GM19438 (cell line): ENCODE measurements around the gene PRKCE.

Experiments used
- ATAC-seq: cut with Tn5 transposase; IDR thresholded peaks from one replicate; pipeline ENCODE4 v1.9.1; 2021; ENCODE audit warnings: low read depth; ENCODE audit not compliant: unreplicated experiment

PRKCE gene

DNA sequence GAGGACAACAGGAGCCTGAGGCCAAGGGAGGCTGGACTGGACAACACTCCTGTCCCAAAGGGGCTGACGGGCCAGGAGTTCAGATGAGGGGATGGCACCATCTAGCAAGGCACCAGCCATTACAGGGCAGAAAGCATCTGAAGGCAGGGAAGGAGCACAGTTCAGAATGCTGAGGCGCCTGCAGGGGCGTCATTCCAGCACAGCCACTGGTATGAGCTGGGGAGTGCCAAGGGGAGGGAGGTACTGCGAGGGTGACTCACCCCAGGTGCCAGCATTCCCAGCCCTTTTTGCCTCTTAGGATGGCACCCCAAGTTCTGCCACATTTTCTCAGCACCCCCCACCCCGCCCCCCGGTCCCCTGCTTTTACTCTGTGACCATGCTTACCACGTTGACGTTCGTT is 515.9 kb downstream of the PRKCE start:
- no peak for ATAC-seq

DNA sequence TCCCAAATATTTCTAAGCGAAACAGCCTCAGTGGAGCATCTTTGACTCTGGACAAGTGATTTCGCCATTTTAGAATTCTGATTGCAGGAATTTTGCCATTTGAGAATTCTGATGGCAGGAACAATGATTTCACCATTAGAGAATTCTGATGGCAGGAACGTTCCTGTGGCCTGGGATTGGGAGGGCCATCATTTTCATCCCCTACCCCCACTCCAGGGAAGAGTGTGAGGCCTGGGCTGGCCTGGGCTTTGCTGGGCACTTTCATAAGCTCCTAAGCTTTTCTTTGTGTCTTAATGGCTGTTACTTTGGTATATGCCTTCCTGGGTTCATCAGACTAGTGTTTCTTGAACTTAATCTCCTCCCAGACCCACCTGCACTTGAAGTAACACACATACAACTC is 516.4 kb downstream of the PRKCE start:
- no peak for ATAC-seq

DNA sequence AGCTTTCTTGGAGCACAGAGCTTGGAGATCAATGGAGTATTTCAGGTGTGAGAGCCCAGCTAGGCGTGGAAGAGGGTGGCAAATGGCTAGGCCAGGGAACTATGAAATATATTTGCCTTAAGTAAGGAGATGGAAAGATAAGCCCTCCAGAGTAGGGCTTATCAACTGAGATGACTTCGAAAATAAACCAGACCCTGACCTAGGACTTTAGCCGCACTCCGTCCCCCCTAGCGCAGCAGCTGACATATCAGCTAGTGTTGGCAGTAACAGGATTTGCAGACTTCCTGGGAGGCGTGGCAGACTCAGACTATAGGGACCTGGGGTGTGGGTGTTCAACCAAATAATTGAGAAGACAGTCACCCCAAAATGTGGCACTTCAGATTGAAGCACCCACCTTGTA is 518.0 kb downstream of the PRKCE start:
- no peak for ATAC-seq

DNA sequence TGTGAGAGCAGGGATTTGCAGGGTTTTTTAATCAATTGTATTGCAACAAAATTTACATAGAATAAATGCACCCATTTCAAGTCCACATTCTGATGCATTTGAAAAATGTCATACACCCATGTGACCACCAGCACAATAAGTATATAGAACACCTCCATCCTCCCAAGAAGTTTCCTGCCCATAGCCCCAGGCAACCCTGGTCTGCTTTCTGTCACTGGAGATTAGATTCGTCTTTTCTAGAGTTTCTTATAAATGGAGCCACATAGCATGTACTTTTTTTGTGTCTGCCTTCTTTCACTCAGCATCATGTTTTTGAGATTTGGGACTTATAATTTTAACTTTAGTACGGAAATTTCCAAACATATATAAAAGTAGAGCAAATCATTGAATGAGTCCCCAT is 518.6 kb downstream of the PRKCE start:
- no peak for ATAC-seq

DNA sequence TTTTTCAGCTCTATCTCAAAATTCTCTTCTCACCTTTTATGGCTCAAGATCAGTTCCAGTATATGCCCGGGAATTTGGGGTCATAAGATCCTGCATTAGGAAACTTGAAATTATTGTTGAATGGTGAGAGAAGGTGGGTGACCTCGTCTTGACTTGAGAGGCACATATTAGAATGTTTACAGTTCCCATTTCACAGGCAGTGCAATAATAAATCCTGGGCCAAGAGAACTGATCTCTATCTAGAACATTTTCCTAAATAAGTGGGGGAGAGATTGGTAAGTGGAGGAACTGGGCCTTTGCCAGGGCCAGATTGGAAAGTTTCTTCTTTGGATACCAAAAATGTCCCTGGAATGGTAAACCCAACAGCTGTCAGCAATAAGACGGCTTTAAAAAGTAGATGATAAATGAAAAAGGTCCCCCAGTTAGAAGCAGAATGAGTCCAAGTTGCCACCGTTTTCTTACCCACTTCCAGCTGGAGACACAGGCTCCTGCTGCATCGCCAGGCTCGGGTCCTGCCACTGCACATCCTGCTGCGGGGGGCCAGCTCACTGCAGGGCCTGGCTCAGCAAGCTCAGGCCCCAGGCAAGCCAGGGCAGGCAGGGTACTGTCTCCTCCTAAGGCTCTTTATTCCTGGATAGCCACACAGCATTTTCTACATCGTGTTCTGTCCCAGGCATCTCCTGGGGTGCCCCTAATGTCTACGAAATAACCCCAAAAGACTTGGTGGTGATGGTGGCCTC is 519.3 kb downstream of the PRKCE start:
- ATAC-seq = no peak

DNA sequence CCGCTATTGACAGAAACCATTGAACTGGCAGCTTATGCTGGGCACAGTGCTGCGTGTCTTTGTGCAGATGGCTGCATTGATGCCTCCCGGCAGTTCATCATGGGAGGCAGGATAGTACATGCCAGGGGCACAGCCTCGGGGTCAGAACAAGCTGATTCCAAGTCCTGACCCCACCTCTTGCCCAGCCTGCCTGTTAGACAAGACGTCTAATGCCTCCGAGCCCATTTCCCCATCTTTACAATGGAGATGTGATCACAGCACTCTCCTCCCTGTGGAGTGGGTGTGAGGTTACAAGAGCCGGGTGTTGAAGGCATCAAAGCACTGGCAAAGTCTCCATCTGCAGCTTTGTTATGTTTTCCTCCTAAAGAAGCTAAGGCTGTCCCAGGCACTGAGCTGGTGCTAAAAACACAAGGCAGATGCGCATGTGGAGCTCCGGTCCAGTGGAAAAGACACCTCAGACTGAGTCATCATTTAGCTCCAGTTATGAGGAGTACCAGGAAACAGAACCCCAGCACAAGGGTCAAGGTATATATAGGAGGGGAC is 520.0 kb downstream of the PRKCE start:
- ATAC-seq = no peak

DNA sequence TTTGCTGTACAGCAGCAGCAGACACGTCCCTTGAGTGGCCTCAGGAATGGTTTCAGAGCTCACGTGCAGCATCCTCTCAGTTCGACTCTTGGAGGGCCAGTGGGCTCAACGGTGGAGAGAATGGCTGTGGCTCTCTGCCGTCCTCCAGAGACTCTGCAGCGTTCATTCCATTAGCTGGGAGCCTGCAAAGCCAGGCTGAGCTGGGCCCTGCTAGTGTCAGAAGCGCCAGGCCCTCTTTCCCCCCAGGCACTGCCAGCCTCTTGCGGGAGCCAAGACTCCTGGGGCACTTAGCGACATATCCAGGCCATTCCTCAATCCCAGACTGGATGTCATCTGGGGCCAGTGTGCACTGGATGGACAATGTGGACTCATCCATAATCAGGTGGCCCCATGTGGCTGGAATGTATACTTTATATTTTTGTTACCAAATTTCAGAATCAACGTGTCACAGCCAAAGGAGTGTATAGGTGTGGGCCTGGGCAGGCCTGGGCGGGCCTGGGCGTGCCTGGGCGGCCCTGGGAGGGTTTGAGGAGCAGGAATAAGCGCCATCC is 520.6 kb downstream of the PRKCE start:
- ATAC-seq = no peak

DNA sequence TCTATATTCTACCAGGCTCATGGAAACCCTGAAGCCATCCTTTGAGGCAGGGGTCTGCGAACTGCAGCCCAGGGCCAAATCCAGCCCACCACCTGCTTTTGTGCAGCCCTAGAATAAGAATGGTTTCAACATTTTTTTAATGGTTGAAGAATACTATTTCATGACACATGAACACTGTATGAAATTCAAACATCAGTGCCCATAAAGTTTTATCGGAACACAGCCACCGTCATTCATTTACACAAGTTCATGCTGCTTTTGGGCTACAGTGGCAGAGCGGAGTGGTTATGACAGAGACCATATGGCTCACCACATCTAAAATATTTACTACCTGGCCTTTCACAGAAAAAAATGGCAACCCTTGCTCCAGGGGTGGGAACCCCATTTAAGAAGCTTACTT is 521.6 kb downstream of the PRKCE start:
- no peak for ATAC-seq

DNA sequence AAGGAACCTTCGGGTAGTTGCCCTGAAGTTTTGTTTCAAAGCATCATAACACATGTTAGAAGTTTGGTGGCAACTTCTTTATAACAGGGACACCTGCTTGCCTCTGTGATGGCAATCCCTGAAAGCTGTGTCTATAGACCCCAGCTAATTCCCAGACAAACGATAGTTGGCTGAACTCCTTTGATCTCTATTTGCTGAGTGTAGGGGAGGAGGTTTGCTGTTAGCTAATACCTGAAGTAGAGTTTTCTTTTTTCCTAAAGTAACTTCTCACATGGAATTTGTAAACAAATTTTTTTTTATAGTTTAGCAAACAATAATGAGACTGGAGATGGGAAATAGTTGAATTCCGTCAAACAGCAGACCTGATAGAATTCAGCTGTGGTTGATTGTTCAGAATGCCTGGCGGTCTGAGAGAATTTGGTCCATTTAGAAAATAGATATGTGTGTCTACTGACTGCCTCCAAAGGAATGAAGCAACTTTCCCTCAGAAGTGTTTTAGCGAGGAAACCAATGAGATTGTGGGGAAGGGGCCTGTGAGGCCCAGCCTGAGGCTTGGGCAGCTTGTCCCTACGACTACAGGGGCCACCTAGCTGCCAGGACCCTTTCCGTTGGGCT is 522.3 kb downstream of the PRKCE start:
- ATAC-seq = no peak

DNA sequence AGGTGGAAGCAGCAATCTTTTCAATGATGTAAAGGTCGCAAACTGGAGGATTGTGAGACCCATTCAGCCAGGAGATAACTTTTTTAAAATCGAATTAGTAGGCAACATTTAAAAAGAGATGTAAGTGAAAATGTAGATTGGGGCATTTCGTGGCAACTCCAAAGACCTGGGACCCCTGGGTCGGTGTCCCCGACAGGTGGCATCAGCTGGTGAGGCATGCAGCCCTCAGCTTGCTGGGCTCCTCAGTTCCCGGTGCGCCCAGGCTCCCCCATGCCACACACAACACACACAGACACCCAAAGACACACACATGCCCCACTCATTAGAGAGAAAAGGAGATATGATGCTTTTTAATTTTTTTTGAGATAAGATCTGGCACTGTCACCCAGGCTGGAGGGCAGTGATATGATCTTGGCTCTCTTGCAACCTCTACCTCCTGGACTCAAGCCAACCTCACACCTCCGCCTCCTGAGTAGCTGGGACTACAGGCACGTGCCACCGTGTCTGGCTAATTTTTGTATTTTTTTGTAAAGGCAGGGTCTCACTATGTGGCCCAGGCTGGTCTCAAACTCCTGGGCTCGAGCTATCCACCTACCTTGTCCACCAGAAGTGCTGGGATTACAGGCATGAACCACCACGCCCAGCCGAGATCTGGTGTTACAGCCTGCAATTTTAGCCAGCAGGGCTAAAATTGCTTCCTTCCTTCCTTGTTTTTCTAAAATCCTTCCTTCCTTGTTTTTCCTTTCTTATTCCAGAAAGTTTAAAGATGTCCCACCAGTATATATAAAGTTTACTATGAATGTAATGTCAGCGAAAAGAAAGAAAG is 523.1 kb downstream of the PRKCE start:
- ATAC-seq = no peak

DNA sequence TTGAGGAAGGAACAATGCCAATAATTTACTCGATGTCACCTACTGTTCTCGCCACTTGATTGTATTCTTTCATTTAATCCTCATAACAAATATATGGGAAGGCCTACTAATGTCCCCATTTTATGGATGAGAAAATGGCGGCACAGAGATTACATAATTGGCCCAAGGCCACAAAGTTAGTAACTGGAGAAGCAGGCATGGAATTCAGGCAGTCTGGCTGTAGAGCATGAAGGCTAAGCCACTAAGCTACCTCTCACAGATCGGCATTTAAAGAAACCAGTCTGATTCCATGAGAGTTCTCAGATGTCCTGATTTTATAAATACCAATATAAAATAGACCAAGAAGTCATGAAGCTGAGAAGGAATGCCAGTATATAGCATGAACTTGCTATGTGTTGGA is 523.9 kb downstream of the PRKCE start:
- ATAC-seq = no peak

DNA sequence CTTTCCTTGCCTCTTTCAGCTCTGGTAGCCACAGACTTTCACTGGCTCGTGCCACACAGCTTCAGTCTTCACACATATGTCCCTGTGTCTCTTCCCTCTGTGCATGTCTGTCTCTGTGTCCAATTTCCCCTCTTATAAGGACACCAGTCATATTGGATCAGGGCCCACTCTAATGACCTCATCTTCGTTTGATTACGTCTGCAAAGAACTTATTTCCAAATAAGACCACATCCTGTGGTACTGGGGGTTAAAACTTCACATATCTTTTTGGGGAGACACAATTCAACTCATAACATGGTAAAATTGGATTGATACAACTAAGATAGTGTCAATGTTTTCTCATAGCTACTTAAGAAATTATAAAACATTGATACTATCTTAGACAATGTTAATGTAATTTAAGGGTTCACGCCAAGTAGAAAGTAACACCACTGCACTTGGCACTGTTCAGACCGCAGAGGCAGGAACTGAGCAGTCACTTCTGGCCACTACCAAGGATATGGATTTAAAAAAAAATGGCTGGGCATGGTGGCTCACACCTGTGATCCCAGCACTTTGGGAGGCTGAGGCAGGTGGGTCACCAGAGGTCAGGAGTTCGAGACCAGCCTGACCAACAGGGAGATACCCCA is 526.1 kb downstream of the PRKCE start:
- no peak for ATAC-seq

DNA sequence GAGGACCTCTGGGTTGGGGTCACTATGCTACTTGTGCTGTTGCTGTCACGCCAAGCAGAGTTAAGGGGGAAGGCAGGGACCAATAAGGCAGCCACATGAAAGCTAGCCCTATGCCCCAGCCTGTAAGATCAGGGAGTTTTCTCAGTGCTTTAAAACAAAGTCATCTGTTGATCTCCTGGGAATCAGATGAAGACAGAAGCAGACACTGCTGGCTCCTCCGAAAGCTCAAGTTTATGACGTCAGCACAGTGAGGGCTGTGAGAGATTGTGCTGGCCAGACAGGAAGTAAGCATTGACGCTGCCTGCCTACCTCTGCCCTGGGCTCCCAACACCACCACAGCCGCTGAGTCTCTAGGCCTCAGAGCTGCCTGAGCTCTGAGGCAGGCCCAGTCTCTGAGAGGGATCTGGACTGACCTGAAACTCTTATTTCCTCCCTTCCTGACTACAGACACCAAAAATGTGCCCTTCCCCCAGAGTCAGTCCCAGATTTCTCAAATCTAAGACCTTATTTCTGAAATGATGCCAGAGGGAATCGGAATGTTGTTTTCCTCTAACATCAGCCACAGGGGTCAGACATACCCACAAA is 527.7 kb downstream of the PRKCE start:
- no peak for ATAC-seq

DNA sequence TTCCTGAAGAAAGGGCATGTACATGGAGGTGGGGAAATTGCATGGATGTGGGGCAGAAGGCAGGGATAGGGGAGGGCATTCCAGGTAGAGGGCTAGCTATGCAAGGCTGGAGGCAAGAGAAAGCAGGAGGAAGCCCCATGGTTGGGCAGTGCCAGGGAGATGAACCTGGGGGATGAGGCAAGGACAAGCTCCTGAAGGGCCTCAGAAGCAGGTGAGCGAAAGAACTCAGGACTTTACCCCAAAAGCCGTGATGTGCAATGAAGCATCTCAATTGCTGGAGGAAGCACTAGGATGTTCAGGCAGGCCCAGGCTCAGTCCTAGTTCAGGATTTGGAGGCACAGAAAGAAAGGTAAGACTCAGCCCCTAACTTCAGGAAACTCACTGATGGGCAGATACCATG is 528.7 kb downstream of the PRKCE start:
- no peak for ATAC-seq

DNA sequence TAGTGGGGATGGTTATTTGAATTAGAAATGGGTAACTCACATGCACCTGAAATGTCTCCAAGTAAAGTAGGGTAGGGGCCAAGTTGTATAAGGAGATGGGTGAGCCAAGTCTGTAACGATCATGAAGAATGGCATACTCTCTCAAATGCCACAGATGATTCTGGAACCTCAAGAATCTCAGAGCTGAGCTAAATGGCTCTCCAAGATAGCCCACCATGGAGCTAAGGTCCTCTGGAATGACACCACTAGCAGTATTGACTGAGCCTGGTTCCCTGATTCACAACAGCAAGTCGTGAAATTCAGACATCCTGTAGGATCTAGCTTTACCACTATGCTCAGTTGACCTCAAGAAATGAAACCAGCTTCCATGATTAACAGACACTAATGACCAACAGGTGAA is 529.8 kb downstream of the PRKCE start:
- ATAC-seq = no peak

DNA sequence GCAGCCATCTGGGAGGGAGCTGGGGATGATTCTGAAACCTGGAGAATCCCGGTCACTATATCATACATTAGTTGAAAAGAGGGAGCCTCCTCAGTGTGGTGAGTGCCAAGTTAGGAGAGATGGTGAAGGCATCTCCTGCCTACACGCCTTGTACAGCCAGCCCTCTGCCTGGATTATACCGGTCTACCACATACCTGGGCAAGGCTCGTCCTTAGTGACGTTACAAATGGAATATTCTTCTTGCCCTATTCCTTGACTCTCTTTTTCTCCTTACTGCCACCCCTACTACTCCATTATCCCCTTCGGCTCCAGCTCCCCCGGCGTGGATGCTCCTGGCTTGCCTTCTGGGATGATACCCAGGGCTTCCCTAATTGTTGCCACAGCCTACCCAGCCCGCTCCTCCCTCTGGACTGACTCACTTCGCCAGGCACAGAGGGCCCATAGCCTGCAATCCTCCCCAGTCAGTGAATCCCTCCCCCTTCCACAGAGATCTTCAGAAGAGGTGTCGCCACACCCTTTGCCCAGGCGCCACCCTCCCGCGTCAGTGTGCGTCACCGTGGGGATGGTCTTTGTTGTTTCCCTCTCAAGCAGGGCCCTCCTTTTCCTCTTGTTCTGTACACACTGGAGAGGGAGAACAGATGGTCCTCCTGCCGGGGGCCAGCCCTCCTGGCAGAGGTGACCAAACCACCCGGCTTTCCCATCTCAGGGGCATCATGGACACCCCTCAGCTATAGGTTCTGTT is 530.5 kb downstream of the PRKCE start:
- ATAC-seq = no peak

DNA sequence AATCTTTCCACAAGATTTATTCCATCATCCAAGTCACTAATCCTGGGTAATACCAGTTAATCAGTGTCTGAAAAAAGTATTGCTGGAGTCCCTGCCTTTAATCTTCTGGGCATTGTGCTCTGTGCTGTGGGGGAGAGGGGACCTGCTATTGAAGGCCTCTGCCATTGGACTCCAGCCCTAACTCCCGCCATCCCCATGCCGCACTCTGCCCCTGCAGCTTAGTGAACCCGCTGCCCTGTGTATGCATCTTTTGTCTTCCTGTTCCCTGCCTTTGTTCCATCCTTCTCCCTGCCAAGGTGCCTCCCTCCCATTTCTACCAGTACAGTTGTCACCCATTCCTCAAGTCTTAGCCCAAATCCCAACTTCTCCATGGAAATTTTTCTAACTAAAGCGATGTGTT is 532.0 kb downstream of the PRKCE start:
- ATAC-seq = no peak

DNA sequence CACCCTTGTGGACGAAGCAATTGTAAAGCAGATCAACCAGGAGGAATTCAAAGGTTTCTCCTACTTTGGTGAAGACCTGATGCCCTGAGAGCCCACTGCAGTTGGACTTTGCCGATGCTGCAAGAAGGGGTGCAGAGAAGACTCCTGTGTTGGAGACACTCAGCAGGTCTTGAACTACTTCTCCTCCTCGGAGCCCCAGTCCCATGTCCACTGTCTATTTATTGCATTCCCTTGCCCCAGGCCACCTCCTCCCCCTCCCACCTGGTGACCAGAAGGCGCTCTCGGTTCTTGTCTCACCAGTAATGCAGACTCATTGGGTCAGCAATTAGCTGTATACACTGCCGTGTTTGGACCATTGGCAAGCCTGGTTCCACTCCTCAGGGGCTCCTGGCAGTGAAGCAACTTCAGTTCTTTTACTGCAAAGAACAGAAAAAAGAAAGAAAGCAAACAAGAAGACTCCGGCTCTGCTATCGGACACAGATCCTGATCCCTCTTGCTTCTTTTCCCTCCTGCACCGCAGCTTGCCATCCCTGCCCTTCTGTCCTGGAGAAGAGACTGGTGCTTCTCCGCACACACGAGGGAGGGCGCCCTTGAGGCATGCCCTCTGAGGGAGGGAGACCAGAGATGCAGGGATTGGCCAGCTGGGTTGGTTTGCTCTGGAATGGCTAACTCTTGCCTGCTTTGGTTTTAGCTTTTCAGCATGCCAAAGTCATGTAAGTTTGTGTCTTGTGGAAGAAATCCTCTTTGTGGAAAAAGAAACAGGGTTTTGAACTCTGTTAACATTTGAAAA is 533.5 kb downstream of the PRKCE start:
- ATAC-seq = no peak

DNA sequence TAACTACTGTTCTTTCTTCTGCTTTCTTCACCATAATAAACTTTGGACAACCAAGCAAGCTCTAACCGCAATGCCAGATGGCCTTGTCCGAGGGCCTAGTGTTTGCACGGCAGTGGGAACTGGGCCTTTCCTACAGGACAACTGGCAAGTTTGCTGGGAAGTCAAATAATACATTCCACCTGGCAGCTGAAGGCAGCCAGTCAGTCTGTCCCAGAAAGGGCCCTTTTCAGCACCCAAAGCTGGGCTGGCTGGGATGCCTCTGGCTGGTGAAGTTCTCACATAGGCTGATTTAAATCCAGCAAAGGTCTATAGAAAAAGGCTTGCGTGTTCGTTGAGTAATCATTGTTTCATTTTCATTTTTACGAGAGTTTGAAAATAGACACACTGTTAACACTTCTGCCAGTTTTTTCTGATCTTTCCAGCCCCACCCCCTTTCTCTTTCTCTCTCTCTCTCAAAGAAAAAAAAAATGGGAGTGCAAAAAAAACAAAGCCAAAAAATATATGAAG is 535.7 kb downstream of the PRKCE start:
- no peak for ATAC-seq
